ENCODE measurements around the gene KIF20B.
"Not testable (repeated sequence)": the region's sequence is repeated elsewhere in the genome, so short reads cannot be mapped to it uniquely, and the experiment has no call there.

The KIF20B gene

DNA sequence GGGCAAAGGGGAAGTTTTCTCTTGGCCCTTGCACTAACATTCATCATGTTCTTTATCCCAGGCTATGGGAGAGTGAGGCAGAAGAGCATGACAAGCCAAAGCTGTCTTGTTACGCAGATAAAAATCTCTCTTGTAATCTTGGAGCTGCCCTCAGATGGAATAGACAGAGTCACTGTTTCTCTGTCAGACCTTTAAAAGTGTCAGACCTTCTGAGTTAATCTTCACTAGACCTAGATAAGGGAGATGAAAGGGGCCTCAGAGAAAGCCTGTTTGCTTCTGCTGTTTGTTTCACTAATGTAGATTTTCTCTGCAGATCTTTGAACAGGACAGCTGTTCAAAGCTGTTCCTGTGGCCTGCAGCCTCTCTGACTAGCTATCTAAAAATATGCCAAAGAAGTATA lies 112.9 kb downstream of the KIF20B start:
- H3K4me3 ChIP-seq (replicated peaks in 1 of 2; ENCODE audit: low read depth in 2 of 2, low read length in 2 of 2) = no peak overlapping the region
- no peak for DNase-seq (ENCODE audit: low read depth in 2 of 2)
- TF ChIP-seq, protein P1, sequence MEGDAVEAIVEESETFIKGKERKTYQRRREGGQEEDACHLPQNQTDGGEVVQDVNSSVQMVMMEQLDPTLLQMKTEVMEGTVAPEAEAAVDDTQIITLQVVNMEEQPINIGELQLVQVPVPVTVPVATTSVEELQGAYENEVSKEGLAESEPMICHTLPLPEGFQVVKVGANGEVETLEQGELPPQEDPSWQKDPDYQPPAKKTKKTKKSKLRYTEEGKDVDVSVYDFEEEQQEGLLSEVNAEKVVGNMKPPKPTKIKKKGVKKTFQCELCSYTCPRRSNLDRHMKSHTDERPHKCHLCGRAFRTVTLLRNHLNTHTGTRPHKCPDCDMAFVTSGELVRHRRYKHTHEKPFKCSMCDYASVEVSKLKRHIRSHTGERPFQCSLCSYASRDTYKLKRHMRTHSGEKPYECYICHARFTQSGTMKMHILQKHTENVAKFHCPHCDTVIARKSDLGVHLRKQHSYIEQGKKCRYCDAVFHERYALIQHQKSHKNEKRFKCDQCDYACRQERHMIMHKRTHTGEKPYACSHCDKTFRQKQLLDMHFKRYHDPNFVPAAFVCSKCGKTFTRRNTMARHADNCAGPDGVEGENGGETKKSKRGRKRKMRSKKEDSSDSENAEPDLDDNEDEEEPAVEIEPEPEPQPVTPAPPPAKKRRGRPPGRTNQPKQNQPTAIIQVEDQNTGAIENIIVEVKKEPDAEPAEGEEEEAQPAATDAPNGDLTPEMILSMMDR (IDR thresholded peaks at IDR 0.05; ENCODE audit: low read depth, low read length) = no peak

DNA sequence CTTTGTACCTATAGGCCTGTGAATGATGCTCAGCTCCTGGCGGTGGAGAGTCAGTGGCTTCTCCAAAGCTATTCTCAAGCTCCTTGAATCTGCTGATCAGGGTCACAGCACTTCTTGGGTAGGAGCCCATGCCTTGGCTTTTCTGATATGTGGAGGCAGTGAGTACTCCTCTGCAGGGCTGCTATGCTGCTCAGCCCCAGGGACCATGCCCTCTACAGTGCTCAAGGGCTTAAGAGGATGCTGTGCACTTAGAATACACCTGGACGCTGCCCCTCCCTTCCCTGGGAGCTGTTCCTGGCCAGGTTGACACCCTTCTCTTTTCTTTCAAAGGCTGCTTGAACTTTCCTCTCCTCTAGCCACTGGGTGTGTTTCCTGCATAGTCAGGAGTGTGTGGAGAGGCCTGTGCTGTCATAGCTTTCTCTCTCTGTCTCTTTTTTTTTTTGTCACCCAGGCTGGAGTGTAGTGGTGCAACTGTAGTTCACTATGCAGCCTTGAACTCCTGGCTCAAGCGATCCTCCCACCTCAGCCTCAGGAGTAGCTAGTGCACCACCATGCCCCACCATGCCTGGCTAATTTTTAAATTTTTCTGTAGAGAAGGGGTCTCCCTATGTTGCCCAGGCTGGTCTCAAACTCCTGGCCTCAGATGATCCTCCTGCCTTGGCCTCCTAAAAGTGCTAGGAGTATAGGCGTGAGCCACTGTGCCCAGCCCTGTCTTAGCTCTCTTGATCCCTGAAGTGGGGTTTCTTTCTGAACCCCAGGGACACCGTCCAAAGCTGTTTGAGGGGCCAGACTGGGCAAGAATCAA lies 113.9 kb downstream of the KIF20B start:
- TF ChIP-seq, protein P1 (IDR thresholded peaks at IDR 0.05; ENCODE audit: low read depth, low read length) = no peak
- H3K4me3 ChIP-seq (replicated peaks in 1 of 2; ENCODE audit: low read depth in 2 of 2, low read length in 2 of 2) = no peak overlapping the region
- DNase-seq (ENCODE audit: low read depth in 2 of 2) = no peak

DNA sequence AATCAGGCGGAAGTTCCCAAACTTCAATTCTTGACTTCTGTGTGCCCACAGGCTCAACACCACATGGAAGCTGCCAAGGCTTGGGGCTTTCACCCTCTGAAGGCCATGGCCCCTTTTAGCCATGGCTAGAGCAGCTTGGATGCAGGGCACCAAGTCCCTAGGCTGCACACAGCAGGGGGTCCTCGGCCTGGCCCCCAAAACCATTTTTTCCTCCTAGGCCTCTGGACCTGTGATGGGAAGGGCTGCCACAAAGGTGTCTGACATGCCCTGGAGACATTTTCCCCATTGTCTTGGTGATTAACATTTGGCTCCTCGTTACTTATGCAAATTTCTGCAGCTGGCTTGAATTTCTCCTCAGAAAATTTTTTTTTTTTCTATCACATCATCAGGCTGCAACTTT lies 117.6 kb downstream of the KIF20B start:
- H3K4me3 ChIP-seq (replicated peaks in 1 of 2; ENCODE audit: low read depth in 2 of 2, low read length in 2 of 2); DNase-seq (ENCODE audit: low read depth in 2 of 2): not testable (repeated sequence)
